ENCODE data around the gene SFXN2. TPM values are rescaled to one million over a fixed set of nuclear protein-coding genes. Genes with fewer than 3 reads are reported as not detected.
"Not testable (repeated sequence)": the region's sequence is repeated elsewhere in the genome, so short reads cannot be mapped to it uniquely, and the experiment has no call there.

Gene SFXN2
- total RNA-seq, 1 donor from 2014 or later: 39.5 TPM

DNA sequence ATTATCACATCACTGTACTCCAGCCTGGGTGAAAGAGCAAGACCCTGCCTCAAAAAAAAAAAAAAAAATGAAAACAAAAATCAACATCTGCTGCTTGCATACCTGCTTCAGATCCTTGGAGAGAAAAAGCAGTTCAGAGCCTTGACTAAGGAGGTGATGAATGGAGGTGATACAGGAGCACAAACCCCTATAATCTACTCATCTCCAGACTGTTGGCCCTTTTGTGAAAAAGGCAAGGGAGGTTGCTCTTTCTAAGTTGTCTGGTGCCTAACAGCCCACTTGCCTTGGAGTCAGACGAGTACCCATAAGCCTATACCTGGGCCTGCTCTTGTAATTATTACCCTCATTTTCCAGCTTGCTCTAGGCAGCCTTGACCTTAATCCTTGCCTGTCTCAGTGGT lies 1.4 kb downstream of the SFXN2 start:
- no peak for DNase-seq (ENCODE audit: low spot score)
- H3K27ac Mint-ChIP-seq: peak overlapping the region; percentile 50
- H3K27me3 Mint-ChIP-seq (ENCODE audit: insufficient read depth): no peaks in the 10 kb centered on the region
- H3K36me3 Mint-ChIP-seq (ENCODE audit: low read depth): peaks cover 11% of the 10 kb centered on the region
- intact Hi-C loops (cut with micrococcal nuclease): loop anchor here (10.0 kb wide), 2 partner anchors 471 to 1199 kb away; partner anchors contain the start of genes GBF1, PITX3 and STN1
- peaks cover 53% of the 10 kb centered on the region for H3K4me1 Mint-ChIP-seq (ENCODE audit: low read depth)
- H3K9me3 Mint-ChIP-seq: no peaks in the 10 kb centered on the region
- H3K4me3 Mint-ChIP-seq: peak overlapping the region; percentile 82

DNA sequence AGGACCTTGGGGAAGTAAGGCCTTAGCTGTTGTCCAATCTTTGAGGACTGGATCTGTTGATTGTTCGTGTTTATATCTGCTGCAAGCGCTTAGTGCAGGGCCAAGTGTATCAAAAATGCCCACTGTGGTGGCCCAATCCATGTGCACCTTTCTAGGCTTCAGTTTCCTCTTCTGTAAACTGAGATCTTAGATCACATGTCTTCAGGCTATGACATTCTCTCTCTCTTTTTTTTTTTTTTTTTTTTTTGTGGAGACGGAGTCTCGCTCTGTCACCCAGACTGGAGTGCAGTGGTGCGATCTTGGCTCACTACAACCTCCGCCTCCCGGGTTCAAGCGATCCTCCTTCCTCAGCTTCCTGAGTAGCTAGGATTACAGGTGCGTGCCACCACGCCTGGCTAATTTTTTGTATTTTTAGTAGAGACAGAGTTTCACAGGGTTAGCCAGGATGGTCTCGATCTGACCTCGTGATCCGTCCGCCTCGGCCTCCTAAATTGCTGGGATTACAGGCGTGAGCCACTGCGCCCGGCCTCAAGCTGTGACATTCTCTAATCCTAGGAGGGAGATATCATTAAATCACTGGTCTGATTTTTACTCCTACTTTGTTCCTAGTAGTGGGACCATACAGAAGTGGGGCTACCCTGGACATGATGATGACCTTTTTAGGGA lies 2.6 kb downstream of the SFXN2 start:
- peaks cover 52% of the 10 kb centered on the region for H3K4me1 Mint-ChIP-seq (ENCODE audit: low read depth)
- peaks cover 14% of the 10 kb centered on the region for H3K36me3 Mint-ChIP-seq (ENCODE audit: low read depth)
- intact Hi-C loops (cut with micrococcal nuclease): loop anchor here (10.0 kb wide), 2 partner anchors 472 to 1198 kb away; partner anchors contain the start of genes GBF1, PITX3 and STN1
- H3K4me3 Mint-ChIP-seq: peak overlapping the region; percentile 82
- H3K27me3 Mint-ChIP-seq (ENCODE audit: insufficient read depth); DNase-seq (ENCODE audit: low spot score); H3K9me3 Mint-ChIP-seq; H3K27ac Mint-ChIP-seq: not testable (repeated sequence)

DNA sequence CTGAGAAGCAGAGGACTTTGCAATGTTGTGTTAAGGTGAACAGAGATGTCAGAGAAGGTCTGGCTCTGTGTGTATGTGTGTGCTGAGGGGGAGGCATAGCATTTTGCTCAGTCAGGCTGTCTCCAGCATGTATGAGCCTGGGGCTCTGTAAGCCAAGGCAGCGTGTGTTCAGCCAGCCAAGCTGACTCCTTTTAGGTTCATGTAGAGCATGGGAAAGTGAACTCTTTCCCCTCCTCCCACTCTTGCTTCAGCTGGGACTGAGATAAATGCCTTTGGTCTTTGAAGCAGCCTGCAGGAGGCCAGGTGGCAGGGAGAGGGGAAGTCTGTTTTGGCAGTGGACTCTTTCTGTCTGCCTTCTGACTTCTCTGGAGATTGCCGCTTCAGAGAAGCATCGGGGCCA lies 3.8 kb downstream of the SFXN2 start:
- peaks cover 42% of the 10 kb centered on the region for H3K4me1 Mint-ChIP-seq (ENCODE audit: low read depth)
- H3K4me3 Mint-ChIP-seq: no peak overlapping the region
- no peaks in the 10 kb centered on the region for H3K9me3 Mint-ChIP-seq
- intact Hi-C loops (cut with micrococcal nuclease): loop anchor here (10.0 kb wide), 2 partner anchors 473 to 1197 kb away; partner anchors contain the start of genes GBF1, PITX3 and STN1
- H3K36me3 Mint-ChIP-seq (ENCODE audit: low read depth): peaks cover 14% of the 10 kb centered on the region
- H3K27ac Mint-ChIP-seq: peak overlapping the region; percentile 7
- H3K27me3 Mint-ChIP-seq (ENCODE audit: insufficient read depth): no peaks in the 10 kb centered on the region
- no peak for DNase-seq (ENCODE audit: low spot score)

DNA sequence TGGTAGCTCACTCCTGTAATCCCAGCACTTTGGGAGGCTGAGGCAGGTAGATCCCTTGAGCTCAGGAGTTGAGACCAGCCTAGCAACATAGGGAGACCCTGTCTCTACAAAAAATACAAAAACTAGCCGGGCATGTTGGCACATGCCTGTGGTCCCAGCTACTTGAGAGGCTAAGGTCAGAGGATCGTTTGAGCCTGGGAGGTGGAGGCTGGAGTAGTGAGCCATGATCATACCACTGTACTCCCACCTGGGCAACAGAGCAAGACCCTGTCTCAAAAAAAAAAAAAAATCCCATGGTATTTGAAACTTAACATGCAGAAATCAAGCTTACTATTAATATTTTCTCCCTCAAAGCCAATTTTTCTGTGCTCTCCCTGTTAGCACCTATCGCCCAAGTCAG lies 5.9 kb downstream of the SFXN2 start:
- peaks cover 23% of the 10 kb centered on the region for H3K36me3 Mint-ChIP-seq (ENCODE audit: low read depth)

DNA sequence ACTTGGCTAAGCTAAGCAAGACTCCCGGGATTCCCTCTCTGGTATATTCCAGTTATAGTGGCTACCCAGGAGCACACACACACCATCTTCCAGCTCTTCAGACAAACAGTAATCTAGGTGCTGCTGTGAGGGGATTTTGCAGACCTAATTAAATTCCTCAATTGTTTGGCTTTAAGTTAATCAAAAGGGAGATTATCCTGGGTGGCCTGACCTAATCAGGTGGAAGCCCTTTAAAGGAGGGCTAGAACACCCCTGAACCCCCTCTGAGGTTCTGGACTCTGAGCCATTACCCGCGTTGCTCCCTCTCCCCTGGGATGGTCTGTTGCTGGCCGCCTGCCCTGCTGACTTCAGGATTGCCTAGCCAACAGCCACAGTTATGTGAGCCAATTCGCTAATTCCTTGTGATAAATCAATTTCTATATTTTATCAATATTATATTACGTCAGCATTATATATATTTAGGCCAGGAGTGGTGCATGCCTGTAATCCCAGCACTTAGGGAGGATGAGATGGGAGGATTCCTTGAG lies 6.4 kb downstream of the SFXN2 start:
- intact Hi-C loops (cut with micrococcal nuclease): no loop called here
- Mint-ChIP-seq H3K36me3 (ENCODE audit: low read depth) (peaks cover 22% of the 10 kb centered on the region), H3K27me3 (ENCODE audit: insufficient read depth) (no peaks in the 10 kb centered on the region), H3K4me1 (ENCODE audit: low read depth) (peaks cover 36% of the 10 kb centered on the region), H3K9me3 (peaks cover 4% of the 10 kb centered on the region), H3K27ac (peak overlapping the region; percentile 12), H3K4me3 (no peak overlapping the region)
- no peak for DNase-seq (ENCODE audit: low spot score)

More for the DNA sequence above, 5.9 kb downstream of the SFXN2 start:
- H3K9me3 Mint-ChIP-seq: peaks cover 4% of the 10 kb centered on the region
- no peaks in the 10 kb centered on the region for H3K27me3 Mint-ChIP-seq (ENCODE audit: insufficient read depth)
- no peak for DNase-seq (ENCODE audit: low spot score)
- peak overlapping the region; percentile 12 for H3K27ac Mint-ChIP-seq
- H3K4me1 Mint-ChIP-seq (ENCODE audit: low read depth): peaks cover 37% of the 10 kb centered on the region
- intact Hi-C loops (cut with micrococcal nuclease): no loop called here
- H3K4me3 Mint-ChIP-seq: no peak overlapping the region

DNA sequence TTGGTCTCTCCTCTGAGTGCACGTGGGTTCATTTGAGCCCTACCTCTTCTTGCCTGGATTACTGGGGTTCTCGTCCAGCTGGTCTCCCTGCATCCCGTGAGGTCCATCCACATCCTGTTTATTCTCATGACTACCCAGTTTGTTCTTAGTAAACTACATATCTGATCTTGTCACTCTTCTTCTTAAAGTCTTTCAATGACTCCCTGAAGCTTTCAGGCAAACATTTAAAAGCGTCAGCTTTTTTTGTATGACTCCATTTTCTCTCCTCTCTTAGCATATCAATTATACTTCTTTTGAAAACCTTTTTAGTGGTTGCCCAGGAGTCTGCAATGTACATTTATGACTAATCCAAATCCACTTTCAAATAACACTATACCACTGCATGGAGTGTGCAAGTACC lies 7.5 kb downstream of the SFXN2 start:
- Mint-ChIP-seq H3K27ac (no peak overlapping the region), H3K27me3 (ENCODE audit: insufficient read depth) (no peaks in the 10 kb centered on the region), H3K4me3 (no peak overlapping the region), H3K36me3 (ENCODE audit: low read depth) (peaks cover 26% of the 10 kb centered on the region), H3K4me1 (ENCODE audit: low read depth) (peaks cover 26% of the 10 kb centered on the region), H3K9me3 (peaks cover 4% of the 10 kb centered on the region)
- intact Hi-C loops (cut with micrococcal nuclease): no loop called here
- DNase-seq (ENCODE audit: low spot score): no peak

DNA sequence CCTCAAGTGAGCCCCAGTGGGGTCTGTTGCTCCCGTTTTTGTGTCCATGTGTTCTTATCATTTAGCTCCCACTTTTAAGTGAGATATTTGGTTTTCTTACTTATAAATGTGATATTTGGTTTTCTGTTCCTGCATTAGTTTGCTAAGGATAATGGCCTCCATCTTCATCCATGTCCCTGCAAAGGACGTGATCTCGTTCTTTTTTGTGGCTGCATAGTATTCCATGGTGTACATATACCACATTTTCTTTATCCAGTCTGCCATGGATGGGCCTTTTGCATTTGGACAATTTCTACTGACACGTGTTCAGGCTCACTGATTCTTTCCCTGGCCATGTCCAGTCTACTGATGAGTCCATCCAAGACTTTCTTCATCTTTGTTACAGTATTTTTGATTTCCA lies 9.6 kb downstream of the SFXN2 start:
- Mint-ChIP-seq H3K4me3 (no peak overlapping the region), H3K4me1 (ENCODE audit: low read depth) (peaks cover 23% of the 10 kb centered on the region), H3K36me3 (ENCODE audit: low read depth) (peaks cover 37% of the 10 kb centered on the region), H3K27me3 (ENCODE audit: insufficient read depth) (no peaks in the 10 kb centered on the region), H3K9me3 (peaks cover 4% of the 10 kb centered on the region), H3K27ac (no peak overlapping the region)
- intact Hi-C loops (cut with micrococcal nuclease): no loop called here
- DNase-seq (ENCODE audit: low spot score): no peak

DNA sequence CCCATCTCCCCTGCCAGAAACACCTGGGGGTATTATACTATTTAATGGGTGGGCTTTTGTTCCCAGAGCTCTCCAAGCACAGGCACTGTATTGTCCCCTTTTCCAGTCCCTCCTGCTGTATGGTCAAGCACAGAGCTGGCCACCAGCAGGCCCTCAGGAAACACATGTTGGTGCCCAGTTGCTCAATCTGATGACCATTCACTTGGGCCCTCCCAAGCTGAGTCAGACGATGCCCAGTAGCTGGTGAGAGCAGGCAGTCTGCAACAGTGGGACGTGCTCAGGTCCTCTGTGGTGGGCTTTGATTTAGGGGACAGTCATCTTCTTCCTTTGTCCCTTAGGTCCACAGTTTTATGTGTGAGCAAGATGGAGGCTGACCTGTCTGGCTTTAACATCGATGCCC lies 11.8 kb downstream of the SFXN2 start:
- Mint-ChIP-seq H3K36me3 (ENCODE audit: low read depth) (peaks cover 33% of the 10 kb centered on the region), H3K4me3 (no peak overlapping the region), H3K9me3 (peaks cover 4% of the 10 kb centered on the region), H3K4me1 (ENCODE audit: low read depth) (peaks cover 17% of the 10 kb centered on the region), H3K27me3 (ENCODE audit: insufficient read depth) (no peaks in the 10 kb centered on the region), H3K27ac (no peak overlapping the region)
- intact Hi-C loops (cut with micrococcal nuclease): loop anchor here (5.0 kb wide), 1 partner anchor 111 kb away; the partner anchor contains the start of gene CYP17A1
- no peak for DNase-seq (ENCODE audit: low spot score)

DNA sequence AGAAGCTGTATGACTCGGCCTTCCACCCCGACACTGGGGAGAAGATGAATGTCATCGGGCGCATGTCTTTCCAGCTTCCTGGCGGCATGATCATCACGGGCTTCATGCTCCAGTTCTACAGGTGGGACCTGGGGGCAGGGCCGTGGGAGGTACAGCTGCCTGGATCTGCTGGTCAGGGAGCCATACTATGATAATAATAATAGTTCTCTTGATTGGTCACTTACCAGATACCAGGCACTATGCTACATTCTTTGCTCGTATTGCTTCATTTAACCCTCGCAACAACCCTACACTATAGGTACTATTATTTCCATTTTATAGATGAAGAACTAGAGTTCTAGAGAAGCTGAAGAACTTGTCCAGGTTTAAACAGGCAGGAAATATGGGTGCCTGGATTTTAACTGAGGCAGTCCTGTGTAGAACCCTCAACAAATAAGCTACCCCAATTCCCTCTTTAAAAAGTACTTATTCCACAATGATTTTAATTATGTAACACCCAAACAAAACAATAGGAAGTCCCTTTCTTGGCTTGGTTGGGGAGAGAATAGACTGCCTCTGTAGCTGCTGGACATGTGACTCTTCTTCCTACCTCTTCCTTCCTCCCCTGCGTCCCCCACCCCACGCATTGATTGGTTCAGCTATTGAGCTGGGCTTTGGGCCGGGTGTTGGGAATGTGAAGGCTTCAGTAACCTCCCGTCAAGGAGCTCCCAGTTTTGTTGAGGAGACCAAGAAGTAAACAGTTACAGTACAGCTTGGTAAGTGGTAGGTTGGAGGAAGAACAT lies 12.8 kb downstream of the SFXN2 start:
- no peak overlapping the region for H3K4me3 Mint-ChIP-seq
- no peak for DNase-seq (ENCODE audit: low spot score)
- H3K9me3 Mint-ChIP-seq: peaks cover 4% of the 10 kb centered on the region
- peak overlapping the region; percentile 44 for H3K27ac Mint-ChIP-seq
- peaks cover 11% of the 10 kb centered on the region for H3K4me1 Mint-ChIP-seq (ENCODE audit: low read depth)
- H3K27me3 Mint-ChIP-seq (ENCODE audit: insufficient read depth): no peaks in the 10 kb centered on the region
- peaks cover 33% of the 10 kb centered on the region for H3K36me3 Mint-ChIP-seq (ENCODE audit: low read depth)
- intact Hi-C loops (cut with micrococcal nuclease): loop anchor here (5.0 kb wide), 1 partner anchor 110 kb away; the partner anchor contains the start of gene CYP17A1

DNA sequence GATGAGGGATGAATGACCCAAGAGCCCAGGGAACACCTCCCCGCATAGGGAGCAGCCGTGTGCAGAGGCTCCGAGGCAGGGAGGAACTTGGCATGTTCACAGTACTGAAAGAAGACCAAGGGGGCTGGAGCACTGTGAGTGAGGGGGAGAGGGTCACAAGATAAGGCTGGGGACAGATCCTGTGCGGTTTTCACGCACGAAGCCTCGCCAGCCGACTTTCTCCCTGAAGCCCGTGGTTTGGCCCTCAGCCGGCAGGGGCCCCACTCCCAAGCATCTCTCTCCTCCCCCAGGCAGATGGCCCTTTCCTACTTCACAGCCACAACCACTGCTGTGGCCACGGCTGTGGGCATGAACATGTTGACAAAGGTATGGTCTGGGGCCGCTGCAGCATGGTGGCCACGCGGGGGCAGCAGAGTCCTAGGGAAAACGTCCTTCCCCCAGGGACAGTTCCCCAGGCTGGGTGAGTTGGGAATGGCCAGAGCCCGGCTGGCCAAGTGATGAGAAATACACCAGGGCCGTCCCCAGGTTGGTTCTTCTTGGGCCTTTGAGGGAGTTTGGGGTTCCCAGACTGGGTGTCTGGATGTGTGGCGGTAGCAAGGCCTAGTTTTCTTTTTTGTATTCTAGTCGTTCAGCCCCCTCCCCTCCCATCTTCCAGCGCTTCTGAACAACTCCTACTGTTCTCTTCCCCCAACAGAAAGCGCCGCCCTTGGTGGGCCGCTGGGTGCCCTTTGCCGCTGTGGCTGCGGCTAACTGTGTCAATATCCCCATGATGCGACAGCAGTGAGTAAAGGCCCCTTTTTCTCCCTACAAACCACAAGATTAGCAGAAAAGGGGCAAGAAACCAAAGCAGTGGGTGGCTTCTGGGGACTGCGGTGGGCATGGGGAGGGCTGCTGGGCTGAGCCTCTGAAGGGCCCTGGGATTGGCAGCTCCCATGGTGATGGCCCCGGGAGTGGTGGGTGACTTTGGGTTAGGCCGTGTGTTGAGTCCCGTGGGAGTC lies 14.9 kb downstream of the SFXN2 start:
- H3K4me3 Mint-ChIP-seq: no peak overlapping the region
- H3K4me1 Mint-ChIP-seq (ENCODE audit: low read depth): peaks cover 10% of the 10 kb centered on the region
- no peak overlapping the region for H3K27ac Mint-ChIP-seq
- peaks cover 32% of the 10 kb centered on the region for H3K36me3 Mint-ChIP-seq (ENCODE audit: low read depth)
- intact Hi-C loops (cut with micrococcal nuclease): loop anchor here (1.0 to 5.0 kb wide), 2 partner anchors 108 to 172 kb away; partner anchors contain the start of gene CYP17A1
- peaks cover under 1% of the 10 kb centered on the region for H3K9me3 Mint-ChIP-seq
- H3K27me3 Mint-ChIP-seq (ENCODE audit: insufficient read depth): no peaks in the 10 kb centered on the region
- peak; percentile 41 for DNase-seq (ENCODE audit: low spot score)

DNA sequence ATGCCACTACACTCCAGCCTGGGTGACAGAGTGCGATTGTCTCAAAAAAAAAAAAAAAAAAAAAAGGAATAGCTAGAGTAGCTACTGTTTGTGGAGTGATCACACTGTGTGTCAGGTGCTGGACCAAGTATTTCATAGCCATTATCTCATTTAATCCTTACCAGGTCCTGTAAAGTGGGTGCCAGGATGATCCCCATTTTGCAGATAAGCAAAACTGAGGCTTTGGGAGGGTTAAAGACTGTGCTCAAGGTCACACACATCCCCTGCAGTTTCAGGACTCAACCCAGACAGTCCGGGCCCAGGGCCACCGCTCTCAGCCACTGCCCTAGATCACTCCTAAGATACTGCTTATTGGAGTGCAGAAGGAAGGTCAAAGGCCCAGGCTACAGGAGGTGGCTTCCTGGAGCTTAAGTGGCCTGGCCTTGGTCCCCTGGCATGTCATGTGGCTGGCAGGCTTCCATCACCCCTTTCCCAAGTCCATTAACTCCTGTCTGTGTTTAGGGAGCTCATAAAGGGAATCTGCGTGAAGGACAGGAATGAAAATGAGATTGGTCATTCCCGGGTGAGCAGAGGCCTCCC lies 16.9 kb downstream of the SFXN2 start:
- peaks cover 10% of the 10 kb centered on the region for H3K4me1 Mint-ChIP-seq (ENCODE audit: low read depth)
- no peak for DNase-seq (ENCODE audit: low spot score)
- no peak overlapping the region for H3K27ac Mint-ChIP-seq
- H3K4me3 Mint-ChIP-seq: no peak overlapping the region
- no peaks in the 10 kb centered on the region for H3K27me3 Mint-ChIP-seq (ENCODE audit: insufficient read depth)
- H3K36me3 Mint-ChIP-seq (ENCODE audit: low read depth): peaks cover 25% of the 10 kb centered on the region
- intact Hi-C loops (cut with micrococcal nuclease): no loop called here
- H3K9me3 Mint-ChIP-seq: no peaks in the 10 kb centered on the region

DNA sequence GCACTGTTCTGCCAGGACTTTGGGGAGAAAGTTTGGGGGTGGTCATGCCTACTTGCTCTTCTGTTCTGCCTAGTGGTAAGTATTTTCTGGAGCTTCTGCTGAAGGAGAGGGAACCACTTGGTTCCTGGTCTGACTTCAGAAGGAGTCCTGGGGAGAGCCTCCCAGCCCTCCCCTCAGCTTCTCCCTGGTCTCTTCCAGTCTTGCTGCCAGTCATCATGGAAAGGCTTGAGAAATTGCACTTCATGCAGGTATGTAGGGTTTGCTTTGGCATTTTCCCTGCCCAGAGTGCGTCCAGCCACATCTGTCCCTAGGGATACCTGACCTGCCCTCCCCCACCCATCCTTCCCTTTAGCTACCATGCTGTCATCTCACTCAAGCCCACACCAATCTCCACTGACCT lies 18.2 kb downstream of the SFXN2 start:
- H3K27ac Mint-ChIP-seq: no peak overlapping the region
- H3K36me3 Mint-ChIP-seq (ENCODE audit: low read depth): peaks cover 13% of the 10 kb centered on the region
- H3K9me3 Mint-ChIP-seq: no peaks in the 10 kb centered on the region
- peaks cover 10% of the 10 kb centered on the region for H3K4me1 Mint-ChIP-seq (ENCODE audit: low read depth)
- H3K4me3 Mint-ChIP-seq: no peak overlapping the region
- H3K27me3 Mint-ChIP-seq (ENCODE audit: insufficient read depth): no peaks in the 10 kb centered on the region
- no peak for DNase-seq (ENCODE audit: low spot score)
- intact Hi-C loops (cut with micrococcal nuclease): no loop called here
